ENCODE measurements around the gene PSD2.
"Not testable (repeated sequence)": the region's sequence is repeated elsewhere in the genome, so short reads cannot be mapped to it uniquely, and the experiment has no call there.

Gene PSD2

GRCh38 chr5:139789116-139789844, 6.3 kb upstream of the PSD2 start:
- DNase-seq (ENCODE audit: low read depth in 2 of 2), result no peak

GRCh38 chr5:139789845-139790189, 5.8 kb upstream of the PSD2 start:
- DNase-seq (ENCODE audit: low read depth in 2 of 2), result no peak

DNA sequence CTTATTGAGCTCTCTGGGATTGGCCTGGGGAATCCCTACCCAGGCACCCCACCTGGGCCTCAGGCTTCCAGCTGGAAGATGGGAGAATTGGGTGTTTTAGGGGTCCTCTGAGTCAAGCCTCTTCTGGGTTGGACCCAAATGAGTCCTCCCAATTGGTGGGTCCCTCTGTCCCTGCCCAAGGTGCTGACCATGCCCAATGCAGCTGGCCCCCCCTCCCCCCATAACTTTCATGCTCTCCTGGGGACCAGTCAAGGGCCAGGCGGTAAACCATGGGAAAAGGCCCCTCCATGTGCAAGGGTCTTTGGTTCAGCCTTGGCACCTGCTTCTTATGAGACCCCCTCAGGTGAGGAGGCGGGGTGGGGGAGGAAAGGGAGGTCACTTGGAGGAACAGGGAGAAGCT, 3.4 kb upstream of the PSD2 start:
- DNase-seq (ENCODE audit: low read depth in 2 of 2), result no peak

- DNase-seq (ENCODE audit: low read depth in 2 of 2), result not testable (repeated sequence)
These were observed 3.0 kb upstream of the PSD2 start for GRCh38 chr5:139792655-139793054.

- DNase-seq (ENCODE audit: low read depth in 2 of 2), result no peak
These were observed 1.4 kb upstream of the PSD2 start for GRCh38 chr5:139794067-139794846.

GRCh38 chr5:139796061-139796806, 626 bp downstream of the PSD2 start:
- DNase-seq (ENCODE audit: low read depth in 2 of 2), result no peak

GRCh38 chr5:139797335-139797734, 1.7 kb downstream of the PSD2 start:
- no peak for DNase-seq (ENCODE audit: low read depth in 2 of 2)

DNA sequence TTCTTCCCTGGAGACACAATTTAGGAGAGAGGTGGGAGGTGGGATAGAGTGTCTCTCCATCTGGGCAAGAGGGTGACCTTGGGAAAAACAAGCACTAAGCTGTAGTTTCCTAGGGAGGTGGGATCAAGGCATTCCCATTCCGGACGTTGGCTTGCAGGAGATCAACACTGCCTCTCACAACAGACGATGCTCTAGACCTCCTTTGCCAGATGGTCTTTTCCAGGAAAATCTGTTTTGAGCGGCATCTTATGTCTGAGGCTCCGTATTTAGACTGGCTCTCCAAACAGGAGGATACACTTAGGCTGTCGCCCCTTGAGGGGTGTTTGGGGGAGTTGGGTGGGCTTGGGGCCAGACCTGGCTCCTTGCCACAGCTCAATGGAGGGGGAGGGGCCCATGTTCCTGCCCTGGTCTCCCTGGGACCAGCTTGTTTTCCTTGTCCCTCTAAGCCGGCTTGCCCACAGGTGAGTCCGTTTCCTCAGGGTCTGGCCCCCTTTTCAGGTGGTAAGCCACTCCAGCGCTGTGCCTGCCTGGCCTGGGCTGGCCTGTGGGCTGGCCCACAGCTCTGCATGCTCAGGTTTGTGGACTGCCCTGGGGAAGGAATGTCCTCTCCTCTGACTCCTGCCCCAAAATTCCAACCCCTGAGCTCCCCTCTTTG, 2.4 kb downstream of the PSD2 start:
- no peak for DNase-seq (ENCODE audit: low read depth in 2 of 2)

DNA sequence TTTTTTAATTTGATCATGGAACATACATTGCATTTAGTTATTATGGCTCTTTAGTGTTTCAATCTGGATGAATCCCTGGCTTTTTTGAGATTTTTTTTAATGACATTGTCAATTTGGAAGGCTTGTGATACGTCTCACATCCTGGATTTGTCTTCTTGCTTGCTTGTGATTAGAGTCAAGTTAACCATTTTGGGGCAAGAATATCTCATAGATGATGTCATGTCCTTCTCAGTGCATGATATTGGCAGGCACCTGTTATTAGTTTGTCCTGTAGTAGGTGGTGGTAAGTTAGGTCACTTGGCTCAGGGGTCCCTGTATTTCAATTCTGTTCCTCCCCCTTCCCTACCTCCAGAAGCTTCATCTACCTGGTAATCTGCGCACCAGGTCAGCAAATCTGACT, 3.3 kb downstream of the PSD2 start:
- DNase-seq (ENCODE audit: low read depth in 2 of 2), result no peak

DNA sequence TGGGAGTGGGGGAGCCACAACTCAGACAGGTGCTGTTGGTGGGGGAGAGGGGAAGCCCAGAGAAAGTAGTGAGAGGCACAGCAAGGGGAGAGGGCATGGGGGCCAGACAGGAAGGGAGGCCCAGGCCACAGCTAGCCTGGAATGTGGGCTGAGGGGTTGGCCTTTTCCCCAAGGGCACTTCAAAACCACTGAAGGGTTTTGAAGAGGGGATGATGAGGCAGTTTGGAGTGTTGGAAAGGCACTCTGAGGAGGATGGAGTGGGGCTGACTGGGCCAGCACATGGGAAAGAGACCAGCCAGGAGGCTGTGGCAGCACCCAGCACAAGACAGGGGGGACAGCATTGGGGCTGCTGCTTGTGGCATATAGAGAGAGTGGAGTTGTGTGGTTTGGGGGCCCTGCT, 3.8 kb downstream of the PSD2 start:
- no peak for DNase-seq (ENCODE audit: low read depth in 2 of 2)

GRCh38 chr5:139803978-139804377, 8.4 kb downstream of the PSD2 start:
- DNase-seq (ENCODE audit: low read depth in 2 of 2), result no peak

GRCh38 chr5:139804800-139805397, 9.3 kb downstream of the PSD2 start:
- no peak for DNase-seq (ENCODE audit: low read depth in 2 of 2)

- no peak for DNase-seq (ENCODE audit: low read depth in 2 of 2)
These were observed 9.9 kb downstream of the PSD2 start for GRCh38 chr5:139805545-139805944.

GRCh38 chr5:139806111-139806510, 10.5 kb downstream of the PSD2 start:
- DNase-seq (ENCODE audit: low read depth in 2 of 2), result no peak

DNA sequence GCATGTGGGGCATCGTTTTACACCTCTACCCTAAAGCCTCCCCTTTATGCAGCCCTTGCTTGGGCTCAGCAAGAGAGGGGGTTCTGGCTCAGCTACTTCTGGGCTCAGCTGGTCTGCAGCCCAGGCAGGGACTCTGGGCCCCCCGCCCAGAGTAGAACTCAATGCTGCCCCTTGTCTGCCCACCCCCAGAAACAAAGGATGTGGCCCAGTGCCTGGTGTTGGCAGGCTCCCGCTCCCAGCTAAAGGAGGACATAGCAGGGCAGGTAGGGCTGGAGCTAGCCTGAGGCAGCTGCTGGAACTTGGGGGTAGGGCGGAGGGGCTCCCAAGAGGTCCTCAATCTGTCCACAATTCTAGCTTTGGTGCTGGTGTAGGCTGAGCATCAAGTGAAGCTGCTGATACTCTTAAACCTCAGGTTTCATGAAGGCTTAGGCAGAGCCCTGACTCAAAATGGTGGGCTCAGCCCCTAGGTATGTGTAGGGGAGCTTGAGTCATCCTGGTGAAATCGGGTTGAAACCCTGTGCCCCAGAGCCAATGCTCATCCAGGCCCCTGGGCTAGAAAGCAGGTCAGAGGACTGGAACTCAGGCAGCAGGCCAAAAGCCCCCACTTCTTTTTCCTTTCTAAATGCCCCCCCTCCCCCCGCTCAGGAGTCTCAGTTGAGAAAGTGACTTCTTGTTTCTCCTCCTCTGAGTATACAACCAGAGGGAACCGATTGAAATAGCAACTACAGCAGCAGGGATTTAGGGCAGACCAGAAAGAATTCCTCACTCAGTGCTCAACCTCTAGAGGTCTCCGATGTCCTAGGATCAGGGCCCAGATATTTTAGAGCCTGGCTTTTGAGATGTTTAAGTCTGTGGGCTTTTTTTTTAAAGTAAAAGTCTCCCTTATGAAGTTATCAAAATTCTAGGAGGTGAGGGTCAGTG, 11.4 kb downstream of the PSD2 start:
- no peak for DNase-seq (ENCODE audit: low read depth in 2 of 2)

DNA sequence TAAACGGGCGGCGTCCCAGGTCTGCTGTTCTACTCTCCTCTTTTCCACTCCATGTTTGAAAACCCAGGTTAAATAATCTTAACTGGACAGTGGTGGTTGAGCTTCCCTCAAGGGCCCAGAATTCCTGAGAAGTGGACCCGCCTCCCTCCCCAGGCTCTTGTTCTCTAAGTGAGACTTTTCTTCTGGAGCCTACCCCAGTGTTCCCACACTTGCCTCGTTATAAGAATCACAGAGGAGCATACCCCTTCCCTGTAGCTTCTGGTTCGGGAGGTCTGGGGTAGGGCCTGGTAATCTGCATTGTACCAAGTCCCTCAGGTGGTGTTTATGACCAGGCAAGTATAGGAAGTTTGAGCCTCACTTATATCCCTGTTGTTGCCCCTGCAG, 12.0 kb downstream of the PSD2 start:
- DNase-seq (ENCODE audit: low read depth in 2 of 2), result no peak

DNA sequence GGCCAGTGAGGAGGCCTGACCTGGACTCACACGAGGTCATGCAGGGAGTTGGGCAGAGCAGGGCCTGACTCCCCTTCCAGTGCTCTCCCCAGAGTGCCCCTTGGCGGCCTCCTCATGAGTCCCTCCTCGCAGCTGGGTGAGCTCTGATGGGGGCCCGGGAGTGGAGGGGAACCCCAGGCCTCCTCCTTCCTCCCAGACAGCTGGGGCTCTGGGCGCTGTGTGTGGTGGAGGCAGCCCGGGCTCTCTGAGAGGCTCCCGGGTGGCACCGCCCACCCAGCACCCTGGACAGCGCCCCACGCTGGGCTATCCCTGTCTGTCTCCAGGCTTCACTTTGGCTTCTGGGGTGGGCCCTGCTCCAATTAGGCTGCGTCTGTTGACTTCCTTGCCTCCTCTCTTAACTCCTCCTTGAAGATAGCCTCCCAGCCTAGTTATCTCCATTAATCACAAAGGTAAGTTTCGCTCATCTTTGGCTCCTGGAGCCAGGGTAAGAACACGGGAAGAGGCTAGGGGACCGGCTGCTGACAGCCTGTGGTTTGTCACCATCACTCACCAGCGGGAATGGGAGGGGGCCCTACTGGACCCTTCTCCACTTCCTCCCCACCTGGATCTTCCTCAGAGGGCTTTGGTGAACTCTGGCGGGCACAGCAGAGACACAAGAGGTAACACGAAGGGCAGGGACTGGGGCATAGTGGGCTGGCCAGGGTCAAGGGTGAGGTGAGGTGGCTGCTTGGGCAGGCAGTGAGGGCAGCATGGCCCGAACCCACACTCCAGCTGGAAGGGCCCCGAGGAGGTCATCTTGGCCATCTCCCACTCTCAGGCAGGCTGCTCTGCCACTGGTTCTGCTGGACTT, 13.1 kb downstream of the PSD2 start:
- DNase-seq (ENCODE audit: low read depth in 2 of 2), result peak; percentile 4 to 6

GRCh38 chr5:139809331-139809810, 13.8 kb downstream of the PSD2 start:
- DNase-seq (ENCODE audit: low read depth in 2 of 2), result no peak
